ENCODE data around the gene CCDC192.
"Not testable (repeated sequence)": the region's sequence is repeated elsewhere in the genome, so short reads cannot be mapped to it uniquely, and the experiment has no call there.

The CCDC192 gene

GRCh38 chr5:127769386-127769785 is 66.2 kb downstream of the CCDC192 start:
- no peak for DNase-seq

- DNase-seq: no peak
Observed at GRCh38 chr5:127770272-127770671, 67.1 kb downstream of the CCDC192 start.

GRCh38 chr5:127772531-127772930 is 69.3 kb downstream of the CCDC192 start:
- DNase-seq: no peak

- DNase-seq: no peak
Observed at GRCh38 chr5:127774221-127774620, 71.0 kb downstream of the CCDC192 start.

GRCh38 chr5:127776477-127776876 is 73.3 kb downstream of the CCDC192 start:
- DNase-seq: no peak

- DNase-seq: no peak
Observed at GRCh38 chr5:127777957-127778356, 74.8 kb downstream of the CCDC192 start.

- DNase-seq: not testable (repeated sequence)
Observed at GRCh38 chr5:127782450-127782849, 79.3 kb downstream of the CCDC192 start.

GRCh38 chr5:127785098-127785927 is 82.1 kb downstream of the CCDC192 start:
- DNase-seq: no peak

GRCh38 chr5:127791439-127791838 is 88.2 kb downstream of the CCDC192 start:
- DNase-seq: no peak

- not testable (repeated sequence) for DNase-seq
Observed at GRCh38 chr5:127791908-127792307, 88.7 kb downstream of the CCDC192 start.

GRCh38 chr5:127793052-127793451 is 89.9 kb downstream of the CCDC192 start:
- no peak for DNase-seq

- DNase-seq: no peak
Observed at GRCh38 chr5:127793879-127794278, 90.7 kb downstream of the CCDC192 start.

- DNase-seq: no peak
Observed at GRCh38 chr5:127796211-127796610, 93.0 kb downstream of the CCDC192 start.

- no peak for DNase-seq
Observed at GRCh38 chr5:127799293-127799905, 96.2 kb downstream of the CCDC192 start.

GRCh38 chr5:127801751-127802476 is 98.7 kb downstream of the CCDC192 start:
- DNase-seq: no peak

GRCh38 chr5:127802477-127802865 is 99.3 kb downstream of the CCDC192 start:
- no peak for DNase-seq

GRCh38 chr5:127804886-127805426 is 101.8 kb downstream of the CCDC192 start:
- DNase-seq: no peak

- DNase-seq: no peak
Observed at GRCh38 chr5:127805448-127805847, 102.3 kb downstream of the CCDC192 start.

GRCh38 chr5:127806776-127807175 is 103.6 kb downstream of the CCDC192 start:
- no peak for DNase-seq

- no peak for DNase-seq
Observed at GRCh38 chr5:127809533-127809932, 106.3 kb downstream of the CCDC192 start.

- DNase-seq: no peak
Observed at GRCh38 chr5:127810017-127810416, 106.8 kb downstream of the CCDC192 start.

GRCh38 chr5:127810707-127811490 is 107.7 kb downstream of the CCDC192 start:
- no peak for DNase-seq

GRCh38 chr5:127812570-127812969 is 109.4 kb downstream of the CCDC192 start:
- DNase-seq: no peak

Data from femur (tissue), 1 donor.